NT2/D1 (cell line): Measurements from ENCODE around the gene MSRB1.

Experiments used
- SUZ12 ChIP-seq: IDR thresholded peaks from 2 replicates; pipeline ENCODE4 v1.6.1; 2011; ENCODE audit not compliant: insufficient read length, insufficient read depth; ENCODE audit errors: extremely low read depth
- YY1 ChIP-seq: IDR thresholded peaks from 2 replicates; pipeline ENCODE4 v1.6.1; 2011; ENCODE audit not compliant: insufficient read length, insufficient read depth
- ZNF274 ChIP-seq: IDR thresholded peaks from 2 replicates; pipeline ENCODE4 v1.6.1; 2011; ENCODE audit warnings: mild to moderate bottlenecking, low read depth, low read length

DNA sequence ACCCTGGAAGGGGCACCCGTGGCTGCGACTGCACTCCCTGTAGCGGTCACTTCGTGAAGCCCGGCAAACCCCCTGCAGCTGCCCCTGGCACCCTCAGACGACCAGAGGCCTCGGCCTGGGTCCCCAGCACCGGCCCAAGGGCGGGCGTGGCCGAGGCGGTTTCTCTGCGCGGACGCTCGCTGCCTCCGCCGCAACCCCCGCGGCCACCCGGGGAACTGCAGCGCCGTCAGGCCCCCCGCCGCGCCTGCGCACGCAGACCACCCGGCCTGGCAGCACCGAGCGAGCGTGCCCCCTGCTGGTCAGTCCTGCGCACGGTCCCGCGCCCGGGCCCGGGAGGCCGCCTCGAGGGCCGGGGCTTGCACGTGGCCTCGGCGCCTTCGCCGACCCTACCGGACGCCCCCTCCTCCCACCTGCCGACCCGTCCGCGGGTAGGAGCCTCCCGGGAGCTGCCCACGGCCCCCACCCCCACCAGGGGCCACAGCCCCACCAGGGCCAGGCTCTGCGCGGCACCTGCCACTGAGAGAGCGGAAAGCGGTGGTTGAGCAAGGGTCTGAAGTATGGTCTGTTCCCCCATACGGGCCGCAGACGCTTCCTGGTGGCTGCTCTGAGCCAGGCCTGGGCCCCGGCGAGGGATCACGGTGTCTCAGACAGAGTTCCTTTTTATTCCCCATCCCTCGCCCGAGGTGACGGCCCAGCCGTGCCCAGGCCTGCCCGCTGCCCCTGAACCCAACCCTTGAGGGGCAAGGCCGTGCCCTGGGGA, 13.2 kb downstream of the MSRB1 start:
- TF ChIP-seq YY1 (no peak), ZNF274 (no peak), SUZ12 (no peak)
